ENCODE data around the gene MDM1. TPM values are rescaled to one million over a fixed set of nuclear protein-coding genes. Genes with fewer than 3 reads are reported as not detected.

Gene MDM1
- total and polyA plus RNA-seq, 2 experiments from 2014 or later: 3.6 to 14.9 TPM

DNA sequence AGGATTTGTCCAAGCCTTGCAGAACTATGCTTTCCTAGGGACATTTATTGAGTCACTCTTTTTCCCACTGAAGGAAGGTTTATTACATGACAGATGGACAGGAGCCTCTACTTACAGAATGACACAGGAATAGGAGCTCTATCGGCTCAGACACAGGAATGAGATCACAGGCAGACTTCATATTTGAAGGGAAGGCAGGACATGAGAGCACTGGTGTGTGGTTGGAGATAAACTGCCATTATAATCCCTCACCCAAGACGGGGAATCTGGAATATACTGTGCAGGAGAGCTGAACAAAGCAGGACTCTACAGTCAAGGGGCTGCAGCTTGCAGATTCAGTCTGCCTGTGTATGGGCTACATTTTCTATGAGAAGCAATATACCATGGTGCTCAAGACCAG is 51.9 kb downstream of the MDM1 start:
- Histone ChIP-seq H3K27me3 (no peaks in the 10 kb centered on the region), H3K9me3 (ENCODE audit: low read depth) (no peaks in the 10 kb centered on the region), H3K9me2 (replicated peaks; ENCODE audit: insufficient read depth) (no peaks in the 10 kb centered on the region), H3K4me2 (no peak overlapping the region), H3K27ac (no peak overlapping the region), H3K4me3 (no peak overlapping the region), H3K36me3 (replicated peaks; ENCODE audit: insufficient read depth, low read depth) (no peaks in the 10 kb centered on the region), H2AFZ (no peak overlapping the region), H3K4me1 (ENCODE audit: insufficient read depth) (no peaks in the 10 kb centered on the region), H3K79me2 (no peaks in the 10 kb centered on the region), H4K20me1 (ENCODE audit: insufficient read depth, poor library complexity, severe bottlenecking) (no peaks in the 10 kb centered on the region)
- TF ChIP-seq EZH2 (IDR thresholded peaks at IDR 0.05; ENCODE audit: borderline replicate concordance) (no peak), EZH2phosphoT487 (IDR thresholded peaks at IDR 0.05; ENCODE audit: low read depth, severe bottlenecking, unreplicated experiment) (no peak)
- TF ChIP-seq, protein P1, sequence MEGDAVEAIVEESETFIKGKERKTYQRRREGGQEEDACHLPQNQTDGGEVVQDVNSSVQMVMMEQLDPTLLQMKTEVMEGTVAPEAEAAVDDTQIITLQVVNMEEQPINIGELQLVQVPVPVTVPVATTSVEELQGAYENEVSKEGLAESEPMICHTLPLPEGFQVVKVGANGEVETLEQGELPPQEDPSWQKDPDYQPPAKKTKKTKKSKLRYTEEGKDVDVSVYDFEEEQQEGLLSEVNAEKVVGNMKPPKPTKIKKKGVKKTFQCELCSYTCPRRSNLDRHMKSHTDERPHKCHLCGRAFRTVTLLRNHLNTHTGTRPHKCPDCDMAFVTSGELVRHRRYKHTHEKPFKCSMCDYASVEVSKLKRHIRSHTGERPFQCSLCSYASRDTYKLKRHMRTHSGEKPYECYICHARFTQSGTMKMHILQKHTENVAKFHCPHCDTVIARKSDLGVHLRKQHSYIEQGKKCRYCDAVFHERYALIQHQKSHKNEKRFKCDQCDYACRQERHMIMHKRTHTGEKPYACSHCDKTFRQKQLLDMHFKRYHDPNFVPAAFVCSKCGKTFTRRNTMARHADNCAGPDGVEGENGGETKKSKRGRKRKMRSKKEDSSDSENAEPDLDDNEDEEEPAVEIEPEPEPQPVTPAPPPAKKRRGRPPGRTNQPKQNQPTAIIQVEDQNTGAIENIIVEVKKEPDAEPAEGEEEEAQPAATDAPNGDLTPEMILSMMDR (IDR thresholded peaks at IDR 0.05; ENCODE audit: poor library complexity): no peak
- DNase-seq (ENCODE audit: low spot score): no peak
- 71% methylated on average over 2 of the region's 2 CpGs for WGBS (ENCODE audit: low lambda C conversion rate, missing lambda C conversion rate)

DNA sequence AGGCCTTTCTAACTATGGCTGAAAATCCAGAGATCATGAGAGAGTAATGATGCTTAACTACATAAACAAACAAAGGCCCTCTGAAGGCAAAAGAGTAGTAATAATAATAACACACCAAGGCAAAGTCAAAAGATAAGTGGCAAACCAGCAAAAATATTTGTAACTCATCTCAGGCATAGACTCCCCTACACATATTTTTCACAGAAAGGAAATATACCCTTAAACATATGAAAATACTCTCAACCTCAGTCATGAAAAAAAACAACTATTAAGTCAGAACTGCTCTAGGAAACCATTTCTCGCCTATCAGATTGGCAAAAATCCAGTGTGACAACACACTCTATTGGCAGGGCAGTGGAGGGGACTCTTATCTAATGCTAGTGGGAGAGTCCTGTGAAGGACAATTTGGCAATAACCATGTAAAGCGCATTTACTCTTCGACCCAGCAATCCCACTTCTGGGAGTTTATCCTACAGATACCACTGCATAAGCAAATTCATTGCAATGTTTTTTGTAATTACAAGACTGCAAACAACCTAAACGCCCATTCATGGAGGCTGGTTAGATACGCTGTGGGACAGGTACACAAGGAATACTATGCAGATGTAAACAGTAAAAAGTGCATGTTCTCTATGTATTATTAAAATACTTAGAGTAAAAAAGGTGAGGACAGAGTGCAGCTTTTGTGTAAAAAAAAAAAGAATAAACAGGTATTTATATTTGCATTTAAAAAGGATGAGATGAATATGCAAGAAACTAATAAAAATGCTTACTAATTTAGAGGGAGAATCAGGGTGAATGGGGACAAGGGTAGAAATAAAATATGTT is 52.7 kb downstream of the MDM1 start:
- H3K79me2 ChIP-seq: no peaks in the 10 kb centered on the region
- H3K27me3 ChIP-seq: no peaks in the 10 kb centered on the region
- no peak overlapping the region for H3K27ac ChIP-seq
- WGBS (ENCODE audit: low lambda C conversion rate, missing lambda C conversion rate): 72% methylated on average over 5 of the region's 5 CpGs
- no peaks in the 10 kb centered on the region for H3K9me3 ChIP-seq (ENCODE audit: low read depth)
- H3K36me3 ChIP-seq (replicated peaks; ENCODE audit: insufficient read depth, low read depth): no peaks in the 10 kb centered on the region
- TF ChIP-seq EZH2phosphoT487 (IDR thresholded peaks at IDR 0.05; ENCODE audit: low read depth, severe bottlenecking, unreplicated experiment) (no peak), EZH2 (IDR thresholded peaks at IDR 0.05; ENCODE audit: borderline replicate concordance) (no peak)
- TF ChIP-seq, protein P1 (IDR thresholded peaks at IDR 0.05; ENCODE audit: poor library complexity): no peak
- H4K20me1 ChIP-seq (ENCODE audit: insufficient read depth, poor library complexity, severe bottlenecking): no peaks in the 10 kb centered on the region
- H3K4me2 ChIP-seq: no peak overlapping the region
- H3K9me2 ChIP-seq (replicated peaks; ENCODE audit: insufficient read depth): no peaks in the 10 kb centered on the region
- no peak overlapping the region for H3K4me3 ChIP-seq
- H2AFZ ChIP-seq: no peak overlapping the region
- no peaks in the 10 kb centered on the region for H3K4me1 ChIP-seq (ENCODE audit: insufficient read depth)
- peak; percentile 11 for DNase-seq (ENCODE audit: low spot score)

DNA sequence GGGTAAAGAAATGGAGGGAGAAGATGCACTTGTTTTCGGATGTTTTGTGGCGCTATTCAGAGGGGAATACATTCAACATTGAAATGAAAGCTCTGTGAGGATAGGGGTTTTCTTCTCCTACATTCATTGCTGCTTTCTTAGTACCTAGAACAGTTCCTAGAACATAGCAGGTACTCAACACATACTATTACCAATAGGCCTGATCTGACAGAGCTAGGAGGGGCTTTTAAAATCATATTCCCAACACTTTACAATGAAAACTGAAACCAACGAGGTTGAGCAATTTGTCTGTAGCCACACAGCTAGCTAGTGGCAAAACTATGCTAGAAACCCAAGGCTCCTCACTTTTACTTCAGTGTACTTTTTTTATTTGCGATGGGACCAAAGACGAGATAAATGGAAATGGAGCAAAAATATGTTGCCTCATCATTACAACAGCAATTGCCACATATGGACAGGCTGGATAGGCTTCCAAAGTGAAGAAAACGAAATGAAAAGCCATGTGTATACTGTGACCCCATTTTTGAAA is 55.7 kb downstream of the MDM1 start:
- no peak for TF ChIP-seq EZH2 (IDR thresholded peaks at IDR 0.05; ENCODE audit: borderline replicate concordance)
- no peak for TF ChIP-seq EZH2phosphoT487 (IDR thresholded peaks at IDR 0.05; ENCODE audit: low read depth, severe bottlenecking, unreplicated experiment)
- TF ChIP-seq, protein P1 (IDR thresholded peaks at IDR 0.05; ENCODE audit: poor library complexity): no peak
- no peak overlapping the region for H3K27ac ChIP-seq
- DNase-seq (ENCODE audit: low spot score): no peak

More for the DNA sequence above, 55.7 kb downstream of the MDM1 start:
- Histone ChIP-seq H3K36me3 (replicated peaks; ENCODE audit: insufficient read depth, low read depth) (no peaks in the 10 kb centered on the region), H3K9me3 (ENCODE audit: low read depth) (no peaks in the 10 kb centered on the region), H3K79me2 (no peaks in the 10 kb centered on the region), H3K9me2 (replicated peaks; ENCODE audit: insufficient read depth) (no peaks in the 10 kb centered on the region), H3K27me3 (no peaks in the 10 kb centered on the region), H3K4me3 (no peak overlapping the region), H2AFZ (no peak overlapping the region), H3K4me2 (no peak overlapping the region), H4K20me1 (ENCODE audit: insufficient read depth, poor library complexity, severe bottlenecking) (no peaks in the 10 kb centered on the region), H3K4me1 (ENCODE audit: insufficient read depth) (no peaks in the 10 kb centered on the region)
- WGBS (ENCODE audit: low lambda C conversion rate, missing lambda C conversion rate): 95% methylated on average over 6 of the region's 6 CpGs

Data from hepatocyte (in vitro differentiated cells).